Liver (tissue), 9 donors: ENCODE results near the gene SEPTIN5. TPM values are rescaled to one million over a fixed set of nuclear protein-coding genes. Genes with fewer than 3 reads are reported as not detected.

Experiments used
- DNase-seq: peaks from one replicate; pipeline ENCODE4 v3.0.0-alpha.2; 2017; ENCODE audit warnings: low spot score
- H3K27ac ChIP-seq, 2 donors: one replicate each; pipeline ENCODE4 v1.7.0; 2013; ENCODE audit warnings: inconsistent platforms in 2 of 2, low read length in 2 of 2, control low read depth in 1 of 2, low read depth in 1 of 2, mild to moderate bottlenecking in 1 of 2
- H3K27me3 ChIP-seq, 4 donors: one replicate each; pipeline versions ENCODE4 v1.6.1 to v1.7.0; 2013; ENCODE audit warnings: low read length in 3 of 4, inconsistent platforms in 1 of 4, mild to moderate bottlenecking in 1 of 4, moderate library complexity in 1 of 4; ENCODE audit not compliant: control insufficient read depth in 4 of 4, insufficient read depth in 4 of 4
- H3K36me3 ChIP-seq, 4 donors: one replicate each; pipeline versions ENCODE4 v1.6.1 to v1.7.0; 2013; ENCODE audit warnings: low read length in 3 of 4, mild to moderate bottlenecking in 3 of 4, low read depth in 1 of 4, moderate library complexity in 1 of 4; ENCODE audit not compliant: control insufficient read depth in 4 of 4, insufficient read depth in 3 of 4
- H3K4me1 ChIP-seq, 4 donors: one replicate each; pipeline versions ENCODE4 v1.6.1 to v1.7.0; 2013; ENCODE audit warnings: low read length in 3 of 4, mild to moderate bottlenecking in 3 of 4, moderate library complexity in 1 of 4; ENCODE audit not compliant: control insufficient read depth in 4 of 4, insufficient read depth in 4 of 4
- H3K4me3 ChIP-seq, 3 donors: one replicate each; pipeline versions ENCODE4 v1.6.1 to v1.7.0; 2013; ENCODE audit warnings: low read length in 3 of 3, control low read depth in 1 of 3, low read depth in 1 of 3, mild to moderate bottlenecking in 1 of 3
- H3K9ac ChIP-seq, 2 donors: one replicate each; pipeline ENCODE4 v1.7.0; 2013; ENCODE audit warnings: low read length in 2 of 2, mild to moderate bottlenecking in 2 of 2, moderate library complexity in 2 of 2, control low read depth in 1 of 2, low read depth in 1 of 2
- H3K9me3 ChIP-seq, 4 donors: one replicate each; pipeline versions ENCODE4 v1.6.1 to v1.7.0; 2013; ENCODE audit warnings: low read length in 3 of 4; ENCODE audit not compliant: control insufficient read depth in 4 of 4
- CTCF ChIP-seq: fragments of 150-350 bp; IDR thresholded peaks from 2 replicates; pipeline ENCODE4 v1.5.1; 2017; ENCODE audit warnings: improper control_type of control experiment, low read depth, low read length; ENCODE audit not compliant: missing input control
- EGR1 ChIP-seq, 2 donors: IDR thresholded peaks; 2 replicates each; pipeline ENCODE4 v1.6.1; 2016 to 2018; ENCODE audit warnings: antibody characterized with exemption in 2 of 2, low read depth in 2 of 2
- FOXA1 ChIP-seq: IDR thresholded peaks from 2 replicates; pipeline ENCODE4 v1.6.1; 2016; ENCODE audit warnings: antibody characterized with exemption
- FOXA2 ChIP-seq: IDR thresholded peaks from 2 replicates; pipeline ENCODE4 v1.6.1; 2016; ENCODE audit warnings: antibody characterized with exemption
- JUND ChIP-seq, 2 donors: IDR thresholded peaks; 2 replicates each; pipeline ENCODE4 v1.6.1; 2016; ENCODE audit warnings: antibody characterized with exemption in 2 of 2
- MAX ChIP-seq: IDR thresholded peaks from 2 replicates; pipeline ENCODE4 v1.6.1; 2016; ENCODE audit warnings: antibody characterized with exemption
- NR2F2 ChIP-seq: IDR thresholded peaks from 2 replicates; pipeline ENCODE4 v1.6.1; 2016; ENCODE audit warnings: antibody characterized with exemption
- REST ChIP-seq: IDR thresholded peaks from 2 replicates; pipeline ENCODE4 v1.6.1; 2016; ENCODE audit warnings: antibody characterized with exemption, mild to moderate bottlenecking
- SP1 ChIP-seq: IDR thresholded peaks from 2 replicates; pipeline ENCODE4 v1.6.1; 2018; ENCODE audit warnings: antibody characterized with exemption, mild to moderate bottlenecking
- TAF1 ChIP-seq: conservative IDR thresholded peaks from 2 replicates; pipeline ENCODE4 v1.6.1; 2016; ENCODE audit warnings: antibody characterized with exemption, mild to moderate bottlenecking
- YY1 ChIP-seq: IDR thresholded peaks from 2 replicates; pipeline ENCODE4 v1.6.1; 2016; ENCODE audit warnings: antibody characterized with exemption, mild to moderate bottlenecking
- ZBTB33 ChIP-seq: IDR thresholded peaks from 2 replicates; pipeline ENCODE4 v1.6.1; 2016; ENCODE audit warnings: antibody characterized with exemption
- WGBS: extraction: QIAGEN DNeasy Blood & Tissue Kit; methylation state at CpG from one replicate; pipeline ENCODE4 v1.1.7; 2013; 5-methylcytosine and 5-hydroxymethylcytosine counted together
- polyA plus RNA-seq, 2 donors: library from polyadenylated mRNA; stranded (reverse) in 1 of 2; unstranded in 1 of 2; fragments of 200-250 nt in 1 of 2; fragments of >200 nt in 1 of 2; fragmentation: Nextera tagmentation in 1 of 2; extraction: Ambion mirVana in 1 of 2; gene quantifications; one replicate each; pipeline versions ENCODE4 v1.2.1 to v1.2.3, GENCODE V29; 2013 to 2015
- total RNA-seq, 2 donors: library from RNA; depleted of rRNA; stranded (reverse); fragments of >200 nt; gene quantifications; one replicate each; pipeline ENCODE4 v1.2.3, GENCODE V29; 2014
- donor health status: healthy.
- donor health status: healthy.
- donor health status: healthy.
- donor health status: healthy.
- donor health status: healthy.

The SEPTIN5 gene
- total and polyA plus RNA-seq, 4 donors, result 0.26 to 3.5 (median 2.8) TPM

DNA sequence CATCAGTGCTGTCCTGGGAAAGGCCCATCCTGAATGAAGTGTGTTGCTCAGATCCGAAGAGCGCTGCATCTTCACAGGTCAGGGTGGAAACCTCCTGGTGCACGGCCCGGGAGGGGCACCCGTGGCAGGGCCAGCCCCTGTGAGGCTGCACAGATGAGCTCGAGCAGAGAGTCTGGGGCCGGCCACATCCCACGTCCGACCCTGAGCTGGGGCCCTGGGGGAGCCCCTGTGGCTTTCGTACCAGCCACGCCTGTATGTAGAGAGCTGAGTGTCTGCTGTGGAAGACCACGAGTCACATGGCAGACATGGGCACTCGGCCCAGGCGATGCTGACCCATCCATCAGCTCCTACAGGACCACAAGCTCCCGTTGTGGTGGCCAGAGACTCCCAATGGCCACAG lies 24.9 kb upstream of the SEPTIN5 start:
- Histone ChIP-seq H3K27me3 (no peaks in the 10 kb centered on the region), H3K9me3 (no peaks in the 10 kb centered on the region), H3K4me3 (no peak overlapping the region), H3K9ac (no peak overlapping the region), H3K36me3 (no peaks in the 10 kb centered on the region), H3K27ac (no peak overlapping the region), H3K4me1 (no peaks in the 10 kb centered on the region)
- 76% methylated on average over 15 of the region's 15 CpGs for WGBS
- TF ChIP-seq JUND (IDR thresholded peaks at IDR 0.05) (no peak), FOXA1 (no peak), CTCF (no peak), FOXA2 (no peak), YY1 (no peak), EGR1 (IDR thresholded peaks at IDR 0.05; ENCODE audit: low read depth in 2 of 2) (no peak), TAF1 (no peak), ZBTB33 (no peak)
- DNase-seq, result no peak

GRCh38 chr22:19691007-19691720 lies 23.1 kb upstream of the SEPTIN5 start:
- no peaks in the 10 kb centered on the region for H3K4me1 ChIP-seq
- H3K27me3 ChIP-seq, result no peaks in the 10 kb centered on the region
- H3K9ac ChIP-seq, result no peak overlapping the region
- H3K27ac ChIP-seq, result no peak overlapping the region
- H3K36me3 ChIP-seq, result no peaks in the 10 kb centered on the region
- no peak overlapping the region for H3K4me3 ChIP-seq
- TF ChIP-seq SP1 (no peak), REST (no peak), NR2F2 (no peak), MAX (no peak)
- 71% methylated on average over 9 of the region's 9 CpGs for WGBS
- no peaks in the 10 kb centered on the region for H3K9me3 ChIP-seq
- no peak for DNase-seq
